PC-9 (cell line): ENCODE measurements around the gene IQCM. TPM values are rescaled to one million over a fixed set of nuclear protein-coding genes. Genes with fewer than 3 reads are reported as not detected.

Experiments
- BruUV-seq: library from RNA; stranded (reverse); fragments of 400-500 nt; replicated peaks from 2 replicates; lab custom pipeline; 2021; lab: Mats Ljungman, UMichigan
- CTCF ChIA-PET: fragments of 300-600 bp; sonication (Branson Sonifier 250); formaldehyde crosslinking; loops from one replicate; lab custom pipeline; 2022; ENCODE audit warnings: antibody characterized with exemption; lab: Charles Lee
- POLR2A ChIA-PET: fragments of 300-600 bp; sonication (Branson Sonifier 250); formaldehyde crosslinking; loops from one replicate; lab custom pipeline; 2022; ENCODE audit warnings: antibody characterized with exemption; ENCODE audit not compliant: unreplicated experiment; lab: Charles Lee
- DNase-seq, 2 experiments: peaks; one replicate each; pipeline versions ENCODE4 v3.0.0 to v3.0.0-alpha.2; 2015 to 2022; ENCODE audit warnings: mixed read lengths in 1 of 2
- H2AFZ ChIP-seq: fragments of 200-600 bp; sonication (generic); 2 replicates; pipeline ENCODE4 v1.8.1; 2017; ENCODE audit warnings: antibody characterized with exemption
- H3F3A ChIP-seq: fragments of 200-600 bp; sonication (generic); 2 replicates; pipeline ENCODE4 v1.8.1; 2017; ENCODE audit warnings: antibody characterized with exemption, mild to moderate bottlenecking, low read depth; ENCODE audit not compliant: insufficient read depth
- H3K27ac ChIP-seq: fragments of 200-600 bp; sonication (generic); 2 replicates; pipeline ENCODE4 v1.6.1; 2016; ENCODE audit warnings: mixed run types
- H3K27me3 ChIP-seq: fragments of 200-600 bp; sonication (generic); 2 replicates; pipeline ENCODE4 v1.6.1; 2016; ENCODE audit warnings: low read depth, mixed run types; ENCODE audit not compliant: insufficient read depth
- H3K36me3 ChIP-seq: fragments of 200-600 bp; sonication (generic); 2 replicates; pipeline ENCODE4 v1.6.1; 2016; ENCODE audit warnings: low read depth, mixed run types
- H3K4me1 ChIP-seq: fragments of 200-600 bp; sonication (generic); replicated peaks from 2 replicates; pipeline ENCODE4 v1.6.1; 2016; ENCODE audit warnings: mixed run types; ENCODE audit not compliant: insufficient read depth
- H3K4me2 ChIP-seq: fragments of 200-600 bp; sonication (generic); 2 replicates; pipeline ENCODE4 v1.6.1; 2017; ENCODE audit warnings: mixed run types
- H3K4me3 ChIP-seq: fragments of 200-600 bp; sonication (generic); 2 replicates; pipeline ENCODE4 v1.6.1; 2016; ENCODE audit warnings: mixed run types
- H3K79me2 ChIP-seq: fragments of 200-600 bp; sonication (generic); 2 replicates; pipeline ENCODE4 v1.6.1; 2017; ENCODE audit warnings: low read depth, mixed run types
- H3K9me2 ChIP-seq: fragments of 200-600 bp; sonication (generic); 2 replicates; pipeline ENCODE4 v1.8.1; 2017; ENCODE audit warnings: mild to moderate bottlenecking; ENCODE audit not compliant: insufficient read depth
- H3K9me3 ChIP-seq: fragments of 200-600 bp; sonication (generic); 2 replicates; pipeline ENCODE4 v1.8.1; 2016; ENCODE audit warnings: low read depth; ENCODE audit not compliant: insufficient read depth
- H4K20me1 ChIP-seq: fragments of 200-600 bp; sonication (generic); 2 replicates; pipeline ENCODE4 v1.8.1; 2017; ENCODE audit not compliant: insufficient read depth
- EZH2 ChIP-seq: fragments of 200-600 bp; sonication (generic); IDR thresholded peaks from 2 replicates; pipeline ENCODE4 v1.8.0; 2017; ENCODE audit warnings: antibody characterized with exemption, low read depth
- intact Hi-C: fragments of 100-400 bp; cut with micrococcal nuclease; formaldehyde crosslinking; loops from one replicate; pipeline ENCODE4 v1.10.0; 2022; ENCODE audit not compliant: unreplicated experiment
- total RNA-seq: library from RNA; stranded (reverse); gene quantifications from 2 replicates; pipeline ENCODE4 v1.2.3, GENCODE V29; 2021
- TF ChIP-seq, protein P1 (sequence below): fragments of 200-600 bp; sonication (generic); conservative IDR thresholded peaks from 2 replicates; pipeline ENCODE4 v1.6.1; 2017; ENCODE audit warnings: mixed run types, antibody characterized with exemption, mild to moderate bottlenecking, moderate library complexity

IQCM gene
- total RNA-seq, 1 experiment from 2014 or later = not detected

DNA sequence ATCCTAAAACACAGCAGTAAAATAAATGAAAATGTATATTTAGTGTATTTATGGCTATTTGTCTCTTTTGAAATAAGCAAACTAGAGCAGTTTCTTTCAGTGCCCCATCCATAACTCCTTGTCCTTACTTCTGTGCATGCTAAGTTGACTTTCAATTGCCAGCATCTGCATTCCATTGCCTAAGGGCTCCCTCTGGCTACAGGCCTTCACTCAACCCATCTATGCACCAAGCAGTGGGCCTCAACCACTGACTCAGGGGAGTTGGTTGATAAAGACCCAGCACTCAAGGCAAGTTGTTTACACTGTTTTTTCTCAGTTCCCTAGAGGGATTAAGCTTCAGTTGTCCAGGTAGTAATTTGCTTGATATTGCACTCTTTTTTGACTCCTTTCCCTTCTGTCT is 265.7 kb downstream of the IQCM start:
- intact Hi-C loops = loop anchor here (5.0 kb wide), 1 partner anchor 178 kb away; no protein-coding TSS in a partner anchor
- no peak overlapping the region for H2AFZ ChIP-seq
- no peaks in the 10 kb centered on the region for H3K27me3 ChIP-seq
- no peak for TF ChIP-seq EZH2
- TF ChIP-seq, protein P1, sequence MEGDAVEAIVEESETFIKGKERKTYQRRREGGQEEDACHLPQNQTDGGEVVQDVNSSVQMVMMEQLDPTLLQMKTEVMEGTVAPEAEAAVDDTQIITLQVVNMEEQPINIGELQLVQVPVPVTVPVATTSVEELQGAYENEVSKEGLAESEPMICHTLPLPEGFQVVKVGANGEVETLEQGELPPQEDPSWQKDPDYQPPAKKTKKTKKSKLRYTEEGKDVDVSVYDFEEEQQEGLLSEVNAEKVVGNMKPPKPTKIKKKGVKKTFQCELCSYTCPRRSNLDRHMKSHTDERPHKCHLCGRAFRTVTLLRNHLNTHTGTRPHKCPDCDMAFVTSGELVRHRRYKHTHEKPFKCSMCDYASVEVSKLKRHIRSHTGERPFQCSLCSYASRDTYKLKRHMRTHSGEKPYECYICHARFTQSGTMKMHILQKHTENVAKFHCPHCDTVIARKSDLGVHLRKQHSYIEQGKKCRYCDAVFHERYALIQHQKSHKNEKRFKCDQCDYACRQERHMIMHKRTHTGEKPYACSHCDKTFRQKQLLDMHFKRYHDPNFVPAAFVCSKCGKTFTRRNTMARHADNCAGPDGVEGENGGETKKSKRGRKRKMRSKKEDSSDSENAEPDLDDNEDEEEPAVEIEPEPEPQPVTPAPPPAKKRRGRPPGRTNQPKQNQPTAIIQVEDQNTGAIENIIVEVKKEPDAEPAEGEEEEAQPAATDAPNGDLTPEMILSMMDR = no peak
- H3K36me3 ChIP-seq = no peaks in the 10 kb centered on the region
- no peaks in the 10 kb centered on the region for H3F3A ChIP-seq
- H3K27ac ChIP-seq = no peak overlapping the region
- H3K4me3 ChIP-seq = no peak overlapping the region
- peak in 1 of 2 experiments; percentile 1 for DNase-seq
- no peaks in the 10 kb centered on the region for H3K9me2 ChIP-seq
- H3K4me2 ChIP-seq = no peak overlapping the region
- no peaks in the 10 kb centered on the region for H3K79me2 ChIP-seq
- H3K4me1 ChIP-seq = no peaks in the 10 kb centered on the region
- POLR2A ChIA-PET = interaction anchor here (0.5 kb wide), 1 partner anchor 89 kb away, joined by 4 read pairs; no protein-coding TSS in a partner anchor
- CTCF ChIA-PET = no interaction called here
- BruUV-seq = no TSS peak
- H4K20me1 ChIP-seq = no peaks in the 10 kb centered on the region
- H3K9me3 ChIP-seq = no peaks in the 10 kb centered on the region

DNA sequence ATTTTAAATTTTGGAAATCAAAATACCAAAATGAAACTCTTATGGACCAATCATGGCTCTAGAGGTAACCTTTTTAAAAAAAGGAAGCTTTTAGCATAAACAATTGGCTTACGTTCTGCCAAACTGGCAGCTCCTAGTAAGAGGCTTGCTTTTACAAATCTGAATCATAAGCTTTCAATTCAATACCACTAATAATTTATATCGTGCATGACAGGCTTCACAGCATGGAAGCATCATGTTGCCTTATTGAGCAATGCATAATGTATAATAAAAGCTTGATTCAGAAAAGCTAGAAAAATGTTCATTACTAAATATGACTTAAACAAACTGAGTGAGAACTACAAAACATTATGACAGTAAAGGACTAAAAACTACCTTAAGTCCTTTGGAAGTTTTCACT is 280.9 kb downstream of the IQCM start:
- no peak for DNase-seq
- BruUV-seq = no TSS peak
- Histone ChIP-seq H3K27me3 (no peaks in the 10 kb centered on the region), H3K27ac (no peak overlapping the region), H3K79me2 (no peaks in the 10 kb centered on the region), H3K4me1 (no peaks in the 10 kb centered on the region), H3K4me2 (no peak overlapping the region), H2AFZ (no peak overlapping the region), H4K20me1 (no peaks in the 10 kb centered on the region), H3K9me3 (no peaks in the 10 kb centered on the region), H3K4me3 (no peak overlapping the region), H3K9me2 (no peaks in the 10 kb centered on the region), H3K36me3 (no peaks in the 10 kb centered on the region), H3F3A (no peaks in the 10 kb centered on the region)
- ChIA-PET CTCF (no interaction called here), POLR2A (no interaction called here)
- intact Hi-C loops = no loop called here
- TF ChIP-seq, protein P1 = no peak
- TF ChIP-seq EZH2 = no peak

DNA sequence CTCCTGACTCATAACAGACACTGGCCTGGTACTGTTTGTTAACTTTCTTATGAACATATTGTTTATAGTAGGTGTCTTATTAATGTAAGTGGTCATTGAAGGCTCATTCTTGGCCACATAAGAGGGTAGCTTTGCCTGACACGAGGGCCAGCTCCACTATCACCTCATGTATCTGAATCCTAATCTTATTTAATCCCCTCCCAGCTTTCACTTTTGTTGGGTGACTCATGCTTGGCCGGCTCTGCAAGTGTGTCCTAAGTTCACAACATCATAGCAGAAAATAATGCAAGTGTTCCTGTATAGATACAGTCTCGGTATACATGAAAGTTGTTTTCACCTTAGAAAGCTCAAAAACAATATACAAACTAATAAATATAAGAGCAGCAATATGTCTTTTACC is 283.8 kb downstream of the IQCM start:
- intact Hi-C loops = no loop called here
- POLR2A ChIA-PET = no interaction called here
- H3K4me1 ChIP-seq = no peaks in the 10 kb centered on the region
- H3K27me3 ChIP-seq = no peaks in the 10 kb centered on the region
- TF ChIP-seq, protein P1 = no peak
- no peak for TF ChIP-seq EZH2
- H3K9me3 ChIP-seq = no peaks in the 10 kb centered on the region
- no peak overlapping the region for H2AFZ ChIP-seq
- H3K36me3 ChIP-seq = no peaks in the 10 kb centered on the region
- H3K9me2 ChIP-seq = no peaks in the 10 kb centered on the region
- no peaks in the 10 kb centered on the region for H3K79me2 ChIP-seq
- H3K4me2 ChIP-seq = peak overlapping the region; percentile 16; the same call in 1 of the 2 replicates
- no peaks in the 10 kb centered on the region for H4K20me1 ChIP-seq
- H3K4me3 ChIP-seq = no peak overlapping the region
- H3F3A ChIP-seq = no peaks in the 10 kb centered on the region
- no TSS peak for BruUV-seq
- CTCF ChIA-PET = no interaction called here
- peak in 1 of 2 experiments; percentile 12 for DNase-seq
- H3K27ac ChIP-seq = no peak overlapping the region
